NCI-H446 (cell line): ENCODE data around the gene TTC6.

ENCODE experiments used
- DNase-seq, 2 experiments: peaks; one replicate each; lab custom pipeline; 2025; lab: John Stamatoyannopoulos, UW

The TTC6 gene

DNA sequence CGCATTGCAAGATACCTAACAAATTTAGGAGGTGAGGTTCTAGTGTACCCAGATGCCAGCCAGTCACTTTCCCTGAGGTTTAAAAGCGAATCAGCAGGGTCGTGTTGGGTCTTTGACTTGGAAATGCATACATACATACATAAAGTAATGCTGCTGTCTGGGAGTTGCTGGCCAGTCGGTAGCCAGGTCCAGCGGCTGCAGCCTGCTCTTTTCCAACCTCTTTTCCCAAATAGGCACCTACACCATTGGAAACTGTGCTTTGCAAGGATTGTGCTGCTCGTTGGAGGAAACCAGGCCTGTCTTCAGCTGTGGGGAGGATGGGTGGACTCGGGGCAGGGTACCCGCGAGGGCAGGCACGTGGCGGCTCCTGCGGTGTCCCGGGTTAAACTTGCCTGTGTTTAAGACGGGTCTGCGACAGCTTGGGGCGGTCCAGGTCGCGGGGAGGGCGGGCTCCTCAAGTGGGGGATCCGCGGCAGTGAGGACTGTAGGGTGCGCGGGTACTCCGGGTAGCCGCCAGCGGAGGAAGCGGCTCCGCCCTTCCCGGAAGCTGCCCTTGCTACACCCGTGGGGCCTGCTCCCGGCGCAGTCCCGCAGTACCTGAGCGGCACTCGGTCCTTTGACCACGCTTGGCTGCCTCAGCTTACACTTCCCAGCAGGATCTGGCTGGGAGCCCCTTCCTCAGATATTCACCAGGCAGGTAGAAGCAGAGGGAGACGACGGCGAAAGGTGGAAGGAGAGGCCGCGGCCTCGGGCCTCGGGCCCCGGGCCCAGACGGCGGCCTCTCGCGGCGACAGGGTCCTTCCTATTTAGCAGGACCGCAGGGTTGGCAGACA is 2.7 kb downstream of the TTC6 start:
- no peak for DNase-seq

DNA sequence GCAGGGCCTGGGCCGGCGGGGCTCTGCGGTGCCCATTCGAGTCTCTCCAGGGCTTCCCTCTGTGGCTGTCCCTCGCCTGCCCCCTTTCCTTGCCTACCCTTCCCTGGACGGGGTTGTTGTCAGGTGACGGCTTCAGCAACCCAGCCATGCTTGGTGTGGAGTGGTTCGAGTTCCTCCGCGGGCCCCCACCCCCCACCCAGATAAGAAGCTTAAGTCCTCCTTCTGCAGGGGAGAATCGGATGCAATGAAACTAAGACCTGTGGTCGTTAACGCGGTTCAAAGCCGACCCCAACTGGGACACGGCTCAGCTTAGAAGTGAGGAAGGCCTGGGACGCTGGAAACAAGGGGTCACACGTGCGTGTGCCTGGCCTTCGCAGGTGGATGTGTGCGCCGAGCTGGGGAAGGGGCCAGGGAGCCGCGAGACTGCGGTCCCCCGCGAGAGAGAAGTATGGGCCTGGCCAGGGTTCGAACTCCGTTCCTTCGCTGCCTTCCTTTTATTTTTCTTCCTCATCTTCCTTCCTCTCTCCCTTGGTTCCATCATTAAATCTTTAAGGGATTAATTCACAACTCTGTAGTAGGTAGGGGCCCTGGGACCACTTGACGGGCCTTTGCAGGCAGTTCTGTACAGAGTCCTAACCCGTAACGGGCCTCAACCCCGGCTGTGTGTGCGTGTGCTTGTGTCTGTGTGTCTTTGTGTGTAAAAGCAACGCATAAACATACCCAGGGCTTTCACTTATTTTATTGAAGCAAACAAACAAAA is 3.5 kb downstream of the TTC6 start:
- no peak for DNase-seq

DNA sequence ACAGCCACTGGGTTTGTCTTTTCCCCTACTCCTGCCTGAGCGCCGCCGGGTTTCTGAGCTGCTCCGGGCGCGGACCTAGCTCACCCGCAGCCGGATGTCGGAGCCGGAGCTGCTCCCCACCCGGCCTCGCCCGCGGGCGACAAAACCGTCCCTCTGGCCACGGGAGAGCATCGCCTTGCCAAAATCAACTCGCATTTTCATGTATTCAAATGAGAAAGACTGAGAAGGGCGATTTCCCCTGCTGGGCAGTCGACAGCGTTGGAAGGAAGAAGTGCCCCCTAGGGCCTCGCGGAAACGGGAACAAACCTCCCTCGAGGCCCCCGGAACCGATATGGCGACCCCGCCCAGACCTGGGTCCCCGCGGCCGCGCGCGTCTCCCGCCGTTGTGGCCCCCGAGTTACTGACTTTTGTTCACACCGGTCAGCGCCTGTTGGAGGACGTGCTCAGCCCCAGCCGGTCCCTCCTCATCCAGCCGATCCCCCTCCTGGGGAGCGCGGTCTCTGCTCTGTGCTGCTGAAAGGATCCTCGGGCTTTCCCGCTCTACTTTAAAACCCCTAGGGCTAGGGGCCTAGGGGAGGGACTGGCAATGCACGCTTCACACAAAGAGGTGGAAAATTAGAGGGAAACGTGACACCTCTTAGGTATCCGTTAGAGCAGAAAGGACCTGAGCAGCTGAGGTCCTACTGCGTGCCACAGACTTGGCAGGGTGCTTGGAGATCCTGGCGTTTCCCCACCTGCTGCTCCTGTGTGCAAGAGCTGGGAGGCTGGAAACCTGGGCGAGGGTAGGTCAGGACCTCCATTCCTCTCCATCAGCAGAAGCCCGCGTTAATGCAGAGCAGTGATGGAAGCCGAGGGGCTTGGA is 4.3 kb downstream of the TTC6 start:
- DNase-seq, result no peak

- no peak for DNase-seq
Observed at GRCh38 chr14:37600880-37601741, 5.7 kb downstream of the TTC6 start.

DNA sequence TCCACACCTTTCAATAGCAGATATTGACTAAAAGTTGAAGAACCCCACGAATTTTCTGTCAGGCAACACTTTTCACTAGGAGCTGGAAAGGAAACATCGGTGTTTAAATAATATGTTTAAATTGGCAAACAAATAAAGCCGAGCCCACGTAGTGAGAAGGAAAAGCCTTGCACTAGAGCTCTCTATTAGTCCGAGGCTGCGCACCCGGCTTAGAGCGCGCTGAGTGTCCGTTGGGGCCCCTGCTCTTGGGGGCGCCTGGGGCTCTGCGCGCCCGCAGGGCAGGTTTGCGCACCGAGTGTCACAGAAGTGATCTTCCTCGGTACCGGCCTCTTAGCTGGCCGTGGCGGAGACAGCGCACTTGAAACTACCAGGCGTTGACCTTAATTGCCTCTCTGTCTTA is 6.4 kb downstream of the TTC6 start:
- DNase-seq, result no peak

GRCh38 chr14:37602605-37603453 is 7.4 kb downstream of the TTC6 start:
- no peak for DNase-seq

GRCh38 chr14:37603688-37604251 is 8.3 kb downstream of the TTC6 start:
- no peak for DNase-seq

- no peak for DNase-seq
Observed at GRCh38 chr14:37606678-37607077, 11.2 kb downstream of the TTC6 start.

GRCh38 chr14:37608649-37609048 is 13.2 kb downstream of the TTC6 start:
- no peak for DNase-seq

GRCh38 chr14:37610945-37611523 is 15.6 kb downstream of the TTC6 start:
- DNase-seq, result no peak

GRCh38 chr14:37615582-37616289 is 20.3 kb downstream of the TTC6 start:
- DNase-seq, result no peak

DNA sequence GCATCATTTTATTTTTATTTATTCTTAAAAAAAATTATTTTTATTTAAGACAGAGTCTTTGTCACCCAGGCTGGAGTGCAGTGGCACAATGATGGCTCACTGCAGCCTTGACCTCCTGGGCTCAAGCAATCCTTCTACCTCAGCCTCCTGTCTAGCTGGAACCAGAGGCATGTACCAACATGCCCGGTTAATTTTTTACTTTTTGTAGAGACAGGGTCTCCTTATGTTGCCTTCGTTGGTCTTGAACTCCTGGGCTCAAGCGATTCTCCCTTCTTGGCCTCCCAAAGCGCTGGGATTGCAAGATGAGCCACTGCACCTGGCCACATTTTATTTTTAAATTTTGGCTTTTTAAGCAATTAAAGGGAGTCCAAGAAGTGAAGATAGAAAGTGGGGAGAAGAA is 21.4 kb downstream of the TTC6 start:
- DNase-seq, result no peak

GRCh38 chr14:37617864-37618365 is 22.5 kb downstream of the TTC6 start:
- DNase-seq, result no peak

DNA sequence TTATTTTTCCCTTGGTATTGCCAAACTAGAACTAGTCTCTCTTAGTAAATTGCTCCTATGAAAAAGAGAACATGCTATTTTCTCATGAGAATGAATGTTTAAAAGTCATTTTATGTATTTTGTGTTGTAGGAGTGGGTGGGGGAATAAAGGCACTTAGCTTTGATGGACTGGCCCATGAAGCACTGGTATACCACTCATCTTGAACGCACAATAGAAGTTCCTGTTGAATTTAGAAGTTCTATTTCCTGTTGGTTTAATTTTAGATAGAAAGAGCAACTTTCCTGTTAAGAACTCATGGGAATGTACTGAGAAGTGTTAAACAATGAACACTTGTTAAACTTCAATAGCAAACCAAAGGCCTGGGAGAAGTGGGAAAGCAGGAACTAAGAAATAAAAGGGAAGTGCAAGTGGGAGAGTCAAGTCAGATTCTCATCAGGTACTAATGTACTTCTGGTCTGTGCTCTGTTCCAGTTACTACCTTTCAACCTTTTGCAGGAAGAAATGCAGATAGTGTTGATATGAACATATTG is 23.1 kb downstream of the TTC6 start:
- DNase-seq, result no peak

DNA sequence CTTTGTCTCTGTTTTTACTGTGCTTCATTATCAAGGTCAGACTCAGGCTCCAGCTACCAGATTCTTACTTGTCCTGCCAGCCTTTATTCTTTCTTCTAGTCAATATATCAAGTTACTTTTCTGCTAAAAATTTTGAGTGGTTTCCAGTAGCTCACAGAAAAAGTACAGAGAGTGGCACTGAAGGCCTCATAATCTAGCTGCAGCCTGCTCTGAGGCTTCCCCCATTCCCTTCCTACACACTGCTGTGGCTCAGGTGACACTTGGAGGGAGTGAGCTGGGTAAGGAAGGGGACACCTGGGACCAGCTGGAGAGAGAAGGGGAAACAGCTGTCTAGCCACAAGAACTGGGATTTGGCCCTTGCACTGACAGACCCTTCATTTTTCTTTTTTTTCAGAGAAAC is 25.4 kb downstream of the TTC6 start:
- DNase-seq, result peak in 1 of 2 experiments; percentile 45

- no peak for DNase-seq
Observed at GRCh38 chr14:37622231-37622923, 26.9 kb downstream of the TTC6 start.

DNA sequence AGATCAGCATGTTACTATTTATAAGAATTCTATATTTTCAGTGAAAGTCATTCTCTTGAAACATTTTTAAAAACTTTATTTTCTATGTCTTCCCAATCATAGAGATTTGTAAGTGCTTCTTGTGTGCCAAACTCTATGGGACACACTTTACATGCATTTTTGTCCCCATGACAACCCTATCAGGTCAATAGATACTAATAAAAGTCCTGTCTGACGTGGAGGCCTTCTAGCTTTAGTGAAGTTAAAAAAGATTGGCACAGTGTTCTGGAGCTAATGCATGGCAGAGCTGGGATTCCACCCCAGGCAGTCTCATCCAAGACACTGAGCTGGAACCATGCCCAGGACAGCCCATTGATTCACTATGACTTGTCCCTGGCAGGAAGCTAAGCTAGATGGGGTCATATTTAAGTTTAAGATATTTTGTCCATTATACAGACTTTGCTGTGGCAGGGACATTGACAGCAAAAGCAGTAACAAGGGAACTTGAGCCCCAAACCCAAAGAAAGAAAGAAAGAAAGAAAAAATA is 28.1 kb downstream of the TTC6 start:
- peak; percentile 89 to 96 for DNase-seq

GRCh38 chr14:37623971-37624370 is 28.5 kb downstream of the TTC6 start:
- peak in 1 of 2 experiments; percentile 48 for DNase-seq
